HG02610 (cell line): ENCODE results near the gene USP24.

Experiments
- ATAC-seq: cut with Tn5 transposase; IDR thresholded peaks from one replicate; pipeline ENCODE4 v1.9.1; 2021; ENCODE audit warnings: mild to moderate bottlenecking, moderate library complexity; ENCODE audit not compliant: unreplicated experiment

The USP24 gene

DNA sequence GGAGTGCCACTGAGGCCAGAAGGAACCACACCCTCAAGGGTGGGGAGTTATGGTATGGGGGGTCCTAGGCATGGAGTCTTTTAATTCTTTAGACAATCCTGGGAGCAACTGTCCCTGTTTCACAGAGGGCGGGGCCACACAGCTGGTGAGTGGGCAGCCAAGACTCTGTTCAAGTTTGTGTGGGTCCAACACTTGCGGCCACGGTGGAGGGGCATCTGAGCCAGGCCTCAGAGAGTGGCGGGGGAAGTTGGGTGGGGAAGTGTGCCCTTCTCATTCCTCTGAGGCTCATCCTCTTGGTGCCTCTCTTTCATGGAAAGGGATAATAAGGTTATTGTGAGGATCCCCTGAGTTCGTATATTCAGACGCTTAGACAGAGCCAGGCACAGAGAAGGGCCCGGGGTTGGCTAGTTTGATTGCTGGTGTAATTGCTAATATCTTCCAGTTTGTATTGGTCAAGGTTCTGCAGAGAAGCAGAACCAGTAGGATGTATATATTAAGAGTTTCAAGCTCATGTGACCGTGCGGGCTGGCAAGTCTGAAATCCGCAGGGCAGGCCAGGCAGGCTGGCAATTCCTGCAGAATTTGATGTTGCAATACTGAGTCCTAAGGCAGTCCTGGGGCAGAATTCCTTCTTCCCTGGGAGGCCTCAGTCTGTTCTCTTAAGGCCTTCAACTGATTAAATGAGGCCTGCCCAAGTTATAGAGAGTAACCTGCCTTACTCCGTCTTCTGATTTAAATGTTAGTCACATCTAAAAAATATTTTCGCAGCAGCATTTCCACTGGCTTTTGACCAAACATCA is 159.9 kb downstream of the USP24 start:
- no peak for ATAC-seq

DNA sequence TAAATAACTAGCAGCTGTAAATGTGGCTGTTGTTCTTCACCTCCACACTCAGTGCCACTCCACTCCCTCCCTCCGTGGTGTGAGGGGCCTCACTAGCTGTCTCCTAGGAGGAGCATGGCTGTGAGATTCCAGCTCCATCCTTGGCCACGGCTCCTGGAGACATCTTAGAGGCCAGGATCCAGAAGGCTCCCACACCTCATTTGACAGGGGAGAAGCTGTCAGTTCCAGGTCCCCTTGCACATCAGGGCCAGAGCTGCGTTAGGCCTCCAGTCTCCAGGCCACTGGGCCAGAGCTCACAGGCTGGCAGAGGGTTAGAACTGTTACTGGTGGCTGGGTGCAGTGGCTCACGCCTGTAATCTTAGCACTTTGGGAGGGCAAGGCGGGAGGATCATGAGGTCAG is 160.8 kb downstream of the USP24 start:
- no peak for ATAC-seq

DNA sequence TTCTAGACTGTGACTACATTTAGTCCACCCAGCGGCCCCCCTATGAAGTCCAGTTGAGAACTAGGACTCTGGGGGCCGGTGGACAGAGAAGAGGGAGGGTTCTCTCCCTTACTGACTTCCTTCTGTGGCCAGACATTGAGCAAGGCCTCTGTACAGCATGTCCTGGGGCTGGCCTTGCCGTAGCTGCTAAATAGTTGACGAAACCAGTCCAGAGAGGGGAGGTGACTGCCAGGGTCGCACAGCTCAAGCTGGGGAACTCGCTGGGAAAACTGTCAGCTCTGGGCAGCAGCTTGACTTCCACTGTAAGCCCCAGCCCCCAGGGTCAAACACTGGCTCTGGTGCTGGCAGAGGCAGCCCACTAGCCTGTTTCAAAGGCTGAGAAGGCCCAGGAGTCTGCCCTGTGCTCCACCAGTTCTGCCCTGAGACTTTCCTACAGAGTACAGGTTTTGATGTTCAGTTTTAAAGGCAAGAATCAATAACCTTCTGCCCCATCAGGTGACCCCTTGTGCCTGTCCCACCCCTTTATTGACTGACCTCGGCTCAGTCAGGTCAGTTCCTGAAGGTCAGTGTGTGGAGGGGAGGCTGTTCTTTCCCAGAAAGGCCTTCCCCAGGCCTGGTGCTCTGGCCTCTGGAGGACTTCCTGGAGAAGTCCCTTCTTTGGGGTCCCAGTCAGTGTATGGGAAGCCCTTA is 161.8 kb downstream of the USP24 start:
- ATAC-seq, result no peak

DNA sequence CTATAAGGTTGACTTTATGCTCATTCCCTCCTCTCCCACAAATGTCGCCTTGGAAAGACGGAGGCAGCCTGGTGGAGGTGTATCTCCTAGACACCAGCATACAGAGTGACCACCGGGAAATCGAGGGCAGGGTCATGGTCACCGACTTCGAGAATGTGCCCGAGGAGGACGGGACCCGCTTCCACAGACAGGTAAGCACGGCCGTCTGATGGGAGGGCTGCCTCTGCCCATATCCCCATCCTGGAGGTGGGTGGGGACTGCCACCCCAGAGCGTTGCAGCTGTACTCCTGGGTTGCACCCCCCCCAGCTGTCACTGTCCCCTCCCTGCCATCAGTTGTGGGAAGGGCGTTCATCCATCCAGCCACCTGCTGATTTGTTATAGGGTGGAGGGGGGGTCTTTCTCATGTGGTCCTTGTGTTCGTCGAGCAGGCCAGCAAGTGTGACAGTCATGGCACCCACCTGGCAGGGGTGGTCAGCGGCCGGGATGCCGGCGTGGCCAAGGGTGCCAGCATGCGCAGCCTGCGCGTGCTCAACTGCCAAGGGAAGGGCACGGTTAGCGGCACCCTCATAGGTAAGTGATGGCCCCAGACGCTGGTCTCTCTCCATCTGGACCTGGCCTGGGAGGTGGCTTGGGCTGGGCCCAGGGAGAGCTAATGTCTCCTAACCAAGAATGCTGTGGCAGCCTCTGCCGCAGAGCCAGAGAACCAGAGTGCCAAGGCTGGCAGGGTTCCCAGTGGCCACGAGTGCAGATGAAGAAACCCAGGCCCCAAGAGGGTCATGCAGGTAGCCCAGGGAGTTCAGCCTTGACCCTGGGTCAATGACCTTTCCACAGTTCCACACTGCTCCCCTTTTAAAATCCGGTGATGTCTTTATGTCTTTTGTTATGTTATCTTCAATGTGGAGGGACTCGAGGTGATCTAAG is 162.7 kb downstream of the USP24 start:
- ATAC-seq, result no peak

DNA sequence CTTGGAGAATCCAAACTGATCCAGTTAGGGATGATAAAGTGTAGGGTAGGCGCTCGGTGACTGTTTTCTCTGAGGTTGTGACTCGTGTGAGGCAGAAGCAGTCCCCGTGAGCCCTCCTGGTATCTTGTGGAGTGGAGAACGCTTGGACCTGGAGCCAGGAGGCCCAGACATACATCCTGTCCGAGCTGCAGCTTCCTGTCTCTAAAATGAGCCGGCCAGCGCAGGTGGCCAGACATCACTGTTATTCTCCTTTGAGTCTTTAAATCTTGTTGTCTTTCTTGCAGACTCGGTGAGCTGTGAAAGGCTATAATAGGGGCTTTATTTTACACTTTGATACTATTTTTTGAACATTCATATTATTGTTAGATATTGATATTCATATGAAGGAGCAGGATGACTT is 163.5 kb downstream of the USP24 start:
- no peak for ATAC-seq

DNA sequence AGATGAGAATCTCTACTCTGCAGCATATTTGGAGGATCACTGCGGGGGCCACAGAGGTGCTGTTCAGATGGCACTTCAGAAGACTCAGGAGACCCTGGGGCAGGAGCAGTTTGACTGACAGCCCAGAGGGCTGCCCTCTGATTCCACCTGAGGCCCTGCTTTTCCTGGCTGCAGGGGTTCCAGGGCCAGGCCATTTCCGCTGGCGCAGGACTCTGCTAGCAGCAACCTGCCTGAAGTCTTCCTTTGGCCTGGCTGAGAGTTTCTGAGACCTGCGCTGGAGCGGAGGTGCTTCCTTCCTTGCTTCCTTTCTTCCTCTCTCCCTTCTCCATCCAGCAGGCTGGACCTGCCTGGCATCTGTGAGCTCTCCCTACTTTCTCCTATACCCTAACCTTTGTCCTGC is 164.0 kb downstream of the USP24 start:
- no peak for ATAC-seq

DNA sequence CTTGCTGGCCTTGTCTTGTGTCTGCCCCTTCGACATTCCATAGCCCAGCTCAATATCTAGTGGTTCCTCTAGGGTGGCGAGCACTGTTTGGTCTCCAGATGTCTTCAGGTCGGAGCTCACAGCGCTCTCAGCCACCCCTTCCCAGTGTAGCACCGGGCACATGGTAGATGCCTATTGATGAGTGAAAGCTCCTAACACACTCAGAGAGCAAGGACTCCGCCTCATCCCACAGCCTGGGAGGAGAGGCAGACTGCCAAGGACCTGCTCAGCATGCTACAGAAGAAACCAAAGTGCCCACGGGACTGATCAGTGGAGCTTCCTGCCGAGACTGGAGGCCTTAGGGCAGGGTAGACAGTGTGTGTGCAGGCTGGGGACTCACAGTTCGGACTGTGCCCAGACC is 164.9 kb downstream of the USP24 start:
- no peak for ATAC-seq

DNA sequence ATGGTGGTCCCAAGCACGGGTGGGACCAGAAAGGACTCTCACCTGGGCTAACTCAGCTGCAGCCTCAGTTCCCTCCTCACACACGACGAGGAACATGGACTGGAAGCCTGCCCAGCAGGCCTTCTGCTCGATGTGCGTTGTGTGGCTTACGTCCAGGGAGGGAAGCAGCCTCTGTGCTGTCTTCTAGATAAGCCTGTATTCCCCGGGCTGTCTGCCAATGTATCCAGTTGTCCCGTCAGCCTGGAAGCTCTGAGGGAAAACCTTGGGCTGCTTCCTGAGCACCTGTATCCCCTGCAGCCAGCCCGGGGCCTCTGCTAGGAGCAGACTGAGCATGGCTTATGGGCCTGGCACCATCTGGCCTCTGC is 165.3 kb downstream of the USP24 start:
- no peak for ATAC-seq

DNA sequence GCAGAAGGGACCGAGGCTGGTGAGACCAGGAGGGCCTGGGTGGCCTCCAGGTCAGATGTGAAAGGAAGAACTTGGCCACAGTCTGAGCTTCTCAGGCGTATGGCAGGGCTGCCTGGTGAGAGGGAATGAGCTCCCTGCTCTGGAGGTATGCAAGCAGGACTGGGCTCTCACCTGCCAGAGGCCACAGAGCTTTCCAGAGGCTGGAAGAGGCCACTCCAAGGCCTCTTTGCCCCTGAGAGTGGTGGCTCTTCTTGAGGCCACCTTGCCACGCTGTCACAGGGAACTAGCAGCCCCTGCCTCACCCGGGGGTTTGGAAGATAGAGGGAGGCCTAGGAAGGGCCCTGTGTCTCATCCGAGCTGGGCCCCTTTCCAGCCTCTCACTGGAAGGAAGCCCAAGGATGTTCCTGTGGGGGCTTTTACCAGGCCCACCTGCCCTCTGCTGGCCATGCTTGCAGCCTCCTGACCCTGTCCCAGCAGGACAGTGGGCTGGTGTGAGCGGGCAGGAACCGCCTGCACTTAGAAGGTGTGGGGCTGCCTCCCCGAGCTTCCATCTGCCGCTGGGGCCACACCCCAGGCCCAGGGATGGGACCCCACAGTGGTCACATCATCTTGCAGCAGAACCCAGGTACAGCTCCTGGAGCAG is 165.8 kb downstream of the USP24 start:
- no peak for ATAC-seq

DNA sequence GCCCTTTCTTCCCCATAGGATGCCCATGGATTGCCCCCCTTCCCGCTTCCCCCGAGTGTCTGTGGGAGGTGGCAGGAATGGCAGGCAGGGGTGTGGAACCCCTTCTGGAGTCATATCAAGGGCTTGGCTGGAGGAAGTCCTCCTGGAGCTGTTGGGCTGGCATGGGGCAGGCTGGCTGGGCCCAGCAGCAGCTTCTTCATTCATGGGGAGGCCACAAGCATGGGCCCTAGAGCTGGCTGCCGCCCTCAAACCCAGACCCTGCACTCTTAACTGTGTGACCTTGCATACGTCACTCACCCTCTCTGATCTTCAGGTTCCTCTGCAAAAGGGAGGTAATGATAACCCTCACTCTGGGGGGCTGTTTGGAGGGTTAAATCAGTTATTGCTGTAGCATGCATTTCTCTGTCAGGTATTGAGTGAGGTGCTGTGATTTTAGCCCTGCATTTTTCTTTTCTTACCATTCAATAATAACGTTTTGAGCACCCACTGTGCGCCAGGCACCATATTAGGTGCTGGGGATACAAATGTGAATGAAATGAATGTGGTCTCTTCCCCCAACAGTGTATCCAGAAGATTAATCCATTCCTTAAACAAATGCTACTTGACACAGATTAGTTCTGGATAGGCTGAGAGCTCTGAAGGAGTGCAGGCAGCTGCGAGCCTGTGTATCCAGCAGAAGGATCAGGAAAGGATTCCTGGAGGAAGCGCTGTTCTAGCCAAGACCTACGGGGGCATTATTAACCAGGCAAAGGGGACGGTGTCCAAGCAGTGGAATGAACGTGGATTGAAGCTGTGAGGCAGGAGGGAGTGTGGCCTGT is 166.5 kb downstream of the USP24 start:
- ATAC-seq, result no peak

DNA sequence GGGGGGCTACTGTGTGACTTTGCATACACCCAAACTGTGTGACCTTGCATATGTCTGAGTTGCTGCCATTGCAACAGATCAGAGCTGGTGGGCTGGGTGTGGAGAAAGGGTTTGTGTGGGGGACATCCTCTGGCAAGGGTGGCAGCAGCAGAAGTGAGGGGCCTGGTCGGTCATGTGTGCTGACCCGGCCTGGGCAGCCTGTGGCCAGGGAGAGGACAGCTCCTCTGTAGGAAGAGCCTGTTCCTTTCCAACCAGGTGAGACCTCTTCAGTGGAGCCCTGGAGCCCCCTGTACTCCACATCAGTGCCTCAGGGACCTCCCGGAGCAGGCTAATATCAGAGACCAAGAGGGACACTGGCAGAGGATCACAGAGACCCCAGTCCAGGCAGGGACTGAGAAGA is 167.6 kb downstream of the USP24 start:
- no peak for ATAC-seq

DNA sequence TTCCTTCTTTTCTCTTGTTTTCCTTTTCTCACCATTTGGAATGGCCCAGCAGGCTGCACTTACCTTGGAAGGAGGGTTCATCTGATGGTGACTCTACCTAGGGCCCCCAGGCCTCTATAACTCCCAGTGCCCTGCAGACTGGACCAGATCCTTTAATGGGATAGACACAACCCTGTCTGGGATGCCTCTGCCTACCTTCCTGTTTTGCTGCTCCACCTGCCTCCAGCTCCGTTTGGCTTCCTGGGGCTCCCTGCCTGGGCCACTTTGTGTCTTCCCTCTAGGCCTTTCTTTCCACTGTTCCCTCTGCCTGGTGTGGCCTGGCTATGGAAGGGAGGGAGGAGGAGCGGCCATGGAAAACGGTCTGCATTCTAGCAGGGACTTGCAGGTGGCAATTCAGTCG is 168.3 kb downstream of the USP24 start:
- no peak for ATAC-seq

DNA sequence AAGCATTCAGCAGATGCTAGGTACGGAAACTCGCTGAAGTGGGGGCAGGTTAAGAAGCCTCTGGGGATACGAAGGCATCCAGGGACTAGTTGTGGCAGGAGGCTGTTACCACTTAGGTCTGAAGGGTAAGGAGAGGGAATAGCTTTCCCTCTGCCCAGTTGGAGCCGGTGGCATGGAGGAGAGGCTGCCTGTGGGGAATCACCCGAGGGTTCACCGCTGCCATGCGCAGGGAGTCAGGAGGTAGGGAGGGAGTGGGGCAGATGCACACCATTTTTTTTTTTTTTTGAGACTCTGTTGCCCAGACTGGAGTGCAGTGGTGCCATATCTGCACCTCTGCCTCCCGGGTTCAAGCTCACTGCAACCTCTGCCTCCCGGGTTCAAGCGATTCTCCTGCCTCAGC is 169.7 kb downstream of the USP24 start:
- no peak for ATAC-seq

DNA sequence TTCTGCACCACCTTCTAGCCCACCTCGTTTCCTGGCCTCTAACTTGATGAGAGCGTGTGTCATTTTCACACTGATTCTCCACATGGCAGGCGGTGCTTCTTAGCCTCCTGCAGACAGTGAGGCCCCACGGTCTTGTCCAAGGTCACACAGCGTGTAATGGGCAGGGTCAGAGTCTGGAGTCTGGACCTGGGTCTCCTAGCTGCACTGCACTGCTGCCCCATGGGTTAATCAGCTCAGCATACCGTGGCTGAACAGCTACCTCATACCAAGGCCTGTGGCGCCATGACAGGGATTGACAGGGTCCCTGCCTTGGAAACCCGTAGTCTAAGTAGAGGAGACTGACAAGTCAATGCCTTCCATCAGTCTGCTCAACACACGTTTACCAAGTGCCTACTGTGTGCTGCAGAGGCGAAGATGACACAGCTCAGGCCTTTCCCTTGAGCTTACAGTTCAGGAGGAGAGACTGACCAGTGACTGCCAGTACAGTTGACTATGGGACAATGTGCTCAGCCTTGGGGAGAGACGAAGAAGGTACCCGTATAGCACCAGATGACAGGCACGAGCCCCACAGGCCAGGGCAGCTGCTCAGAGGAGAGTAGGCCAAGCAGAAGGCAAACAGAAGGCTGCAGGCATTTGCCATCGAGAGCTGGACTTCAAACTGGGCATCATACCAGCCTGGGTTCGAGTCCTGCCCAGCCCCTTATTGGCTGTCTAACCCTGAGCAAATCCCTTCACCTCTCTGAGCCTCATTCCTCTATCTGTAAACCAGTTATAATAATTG is 170.4 kb downstream of the USP24 start:
- no peak for ATAC-seq

DNA sequence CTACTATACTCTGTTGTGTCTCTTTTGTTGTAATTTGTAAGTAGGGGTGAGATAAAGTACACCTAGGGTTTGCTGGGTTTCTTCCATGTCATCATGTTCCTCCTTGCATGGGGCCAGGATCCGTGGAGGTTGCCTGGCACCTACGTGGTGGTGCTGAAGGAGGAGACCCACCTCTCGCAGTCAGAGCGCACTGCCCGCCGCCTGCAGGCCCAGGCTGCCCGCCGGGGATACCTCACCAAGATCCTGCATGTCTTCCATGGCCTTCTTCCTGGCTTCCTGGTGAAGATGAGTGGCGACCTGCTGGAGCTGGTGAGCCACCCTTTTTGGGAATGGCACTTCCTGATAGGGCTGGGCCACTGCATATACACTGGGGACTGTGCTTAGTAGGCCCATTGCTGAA is 171.4 kb downstream of the USP24 start:
- no peak for ATAC-seq

DNA sequence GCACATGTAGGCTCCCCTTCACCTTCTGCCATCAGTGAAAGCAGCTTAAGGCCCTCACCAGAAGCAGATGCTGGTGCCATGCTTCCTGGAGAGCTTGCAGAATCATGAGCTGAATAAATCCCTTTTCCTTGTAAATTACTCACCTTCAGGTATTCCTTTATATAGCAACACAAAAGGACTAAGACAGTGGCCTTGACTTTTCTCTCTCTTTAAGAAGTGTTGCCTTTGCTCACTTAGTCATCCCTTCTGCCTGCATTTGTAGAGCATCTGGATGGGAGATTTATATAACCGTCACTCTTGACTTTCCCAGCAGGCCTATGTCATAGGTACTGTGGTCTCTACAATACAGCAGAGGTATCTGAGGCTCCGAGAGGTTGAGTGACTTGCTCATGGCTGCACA is 172.2 kb downstream of the USP24 start:
- ATAC-seq, result no peak

DNA sequence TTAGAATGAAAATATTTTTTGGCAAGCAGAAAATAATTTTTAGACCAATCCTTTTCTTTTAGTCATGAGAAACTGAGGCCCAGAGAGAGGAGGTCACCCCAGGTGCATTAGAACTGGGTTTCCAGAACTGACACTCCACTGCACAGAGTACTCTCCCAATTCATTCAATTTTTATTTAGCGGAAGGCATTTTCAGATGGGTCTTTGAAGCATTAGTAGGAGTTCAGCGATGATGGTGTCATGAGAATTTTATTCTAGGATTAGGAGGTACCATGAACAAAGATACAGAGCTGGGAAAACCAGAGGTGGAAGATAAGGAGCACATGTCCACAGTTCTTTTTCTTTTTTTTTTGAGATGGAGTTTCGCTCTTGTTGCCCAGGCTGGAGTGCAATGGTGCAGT is 173.6 kb downstream of the USP24 start:
- no peak for ATAC-seq

DNA sequence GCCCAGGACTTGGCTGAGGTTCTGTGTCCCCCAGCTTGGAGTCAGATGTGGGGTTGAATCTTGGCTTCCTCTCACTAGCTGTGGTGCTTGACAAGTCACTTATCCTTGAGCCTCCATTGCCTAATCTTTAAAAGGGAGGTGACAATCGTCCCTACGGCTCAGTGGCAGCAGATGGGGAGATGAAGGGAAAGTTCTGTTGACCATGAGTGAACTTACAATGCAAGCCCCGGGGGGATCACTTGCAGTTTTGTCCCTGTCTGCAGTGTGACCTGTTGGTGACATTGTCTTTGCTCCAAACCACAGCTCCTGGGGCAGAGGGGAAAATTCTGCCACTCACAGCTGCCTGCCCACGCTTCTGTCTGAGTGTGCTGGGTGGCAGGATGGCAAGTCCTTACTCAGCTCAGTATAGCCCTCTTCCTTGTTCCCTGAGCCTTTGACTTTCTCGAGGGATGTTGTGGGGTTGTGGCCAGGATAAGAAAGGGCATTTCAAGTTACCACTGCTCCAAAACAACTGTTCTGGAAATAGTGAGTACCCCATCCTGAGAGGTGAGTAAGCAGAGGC is 174.2 kb downstream of the USP24 start:
- no peak for ATAC-seq
